Activated naive CD8-positive, alpha-beta T cell (primary cell): Measurements from ENCODE around the gene SPATS2.
"Not testable (repeated sequence)": the region's sequence is repeated elsewhere in the genome, so short reads cannot be mapped to it uniquely, and the experiment has no call there.

Source experiments
- H3K27ac Mint-ChIP-seq: one replicate; pipeline ENCODE4 v1.8.0; 2021; ENCODE audit warnings: mixed read lengths
- H3K27me3 Mint-ChIP-seq: one replicate; pipeline ENCODE4 v1.8.0; 2021; ENCODE audit warnings: mixed read lengths
- H3K36me3 Mint-ChIP-seq: one replicate; pipeline ENCODE4 v1.8.0; 2021; ENCODE audit warnings: mixed read lengths
- H3K4me1 Mint-ChIP-seq: one replicate; pipeline ENCODE4 v1.8.0; 2021; ENCODE audit warnings: low read depth, mixed read lengths
- H3K4me3 Mint-ChIP-seq: one replicate; pipeline ENCODE4 v1.8.0; 2021; ENCODE audit warnings: mild to moderate bottlenecking, mixed read lengths
- H3K9me3 Mint-ChIP-seq: one replicate; pipeline ENCODE4 v1.8.0; 2021; ENCODE audit warnings: low read depth, mixed read lengths

The SPATS2 gene

DNA sequence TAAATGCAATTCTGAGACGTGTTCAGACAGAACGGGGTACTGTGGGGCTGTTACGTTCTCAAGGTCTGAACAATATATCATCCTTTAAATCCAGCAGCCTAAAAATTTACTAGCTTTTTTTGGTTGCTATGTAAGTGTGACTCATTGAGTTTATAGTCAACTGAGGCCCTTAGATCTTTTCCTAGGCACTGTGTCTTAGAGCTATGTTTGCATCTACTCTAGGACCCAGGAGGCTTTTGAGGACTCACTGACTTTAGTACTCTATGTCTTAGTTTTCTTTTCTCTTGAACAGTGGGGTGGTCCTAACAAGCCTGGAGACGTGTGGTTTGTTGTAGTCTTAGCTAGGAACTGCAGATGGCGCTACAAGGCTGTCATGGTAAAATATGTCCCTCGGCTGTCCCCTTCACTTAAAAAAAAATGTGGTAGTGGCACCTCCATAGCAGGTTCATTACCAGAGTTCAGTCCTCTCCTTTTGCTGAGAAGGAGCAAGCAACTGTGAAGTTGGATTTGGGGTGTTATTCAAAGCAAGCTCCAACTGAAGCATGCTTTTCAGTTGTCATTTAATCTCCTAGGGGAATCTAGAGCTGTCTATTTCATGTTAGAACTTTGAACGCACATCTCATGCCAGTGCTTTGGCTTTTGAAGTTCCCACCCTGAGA lies 8.7 kb upstream of the SPATS2 start:
- no peaks in the 10 kb centered on the region for H3K36me3 Mint-ChIP-seq
- H3K4me3 Mint-ChIP-seq, result no peak overlapping the region
- H3K27ac Mint-ChIP-seq, result peak overlapping the region; percentile 10
- H3K9me3 Mint-ChIP-seq, result no peaks in the 10 kb centered on the region
- H3K4me1 Mint-ChIP-seq, result peaks cover 6% of the 10 kb centered on the region
- peaks cover 17% of the 10 kb centered on the region for H3K27me3 Mint-ChIP-seq

GRCh38 chr12:49359671-49360070 lies 7.6 kb upstream of the SPATS2 start:
- Mint-ChIP-seq H3K27me3 (peaks cover 13% of the 10 kb centered on the region), H3K4me1 (peaks cover 6% of the 10 kb centered on the region), H3K9me3 (no peaks in the 10 kb centered on the region), H3K27ac (no peak overlapping the region), H3K36me3 (no peaks in the 10 kb centered on the region), H3K4me3 (no peak overlapping the region)

- Mint-ChIP-seq H3K4me1 (peaks cover 13% of the 10 kb centered on the region), H3K27me3 (peaks cover 7% of the 10 kb centered on the region), H3K9me3 (no peaks in the 10 kb centered on the region), H3K4me3 (no peak overlapping the region), H3K27ac (no peak overlapping the region), H3K36me3 (no peaks in the 10 kb centered on the region)
Measured at GRCh38 chr12:49362077-49362476, 5.2 kb upstream of the SPATS2 start.

GRCh38 chr12:49364989-49365388 lies 2.3 kb upstream of the SPATS2 start:
- Mint-ChIP-seq H3K4me1 (peaks cover 25% of the 10 kb centered on the region), H3K27me3 (peaks cover 3% of the 10 kb centered on the region), H3K27ac (no peak overlapping the region), H3K9me3 (no peaks in the 10 kb centered on the region), H3K36me3 (no peaks in the 10 kb centered on the region), H3K4me3 (no peak overlapping the region)

- Mint-ChIP-seq H3K27ac (peak overlapping the region; percentile 12), H3K9me3 (no peaks in the 10 kb centered on the region), H3K4me1 (peaks cover 27% of the 10 kb centered on the region), H3K36me3 (no peaks in the 10 kb centered on the region), H3K4me3 (peak overlapping the region; percentile 68), H3K27me3 (peaks cover 3% of the 10 kb centered on the region)
Measured at GRCh38 chr12:49365542-49365941, 1.7 kb upstream of the SPATS2 start.

- no peaks in the 10 kb centered on the region for H3K9me3 Mint-ChIP-seq
- H3K36me3 Mint-ChIP-seq, result no peaks in the 10 kb centered on the region
Measured at GRCh38 chr12:49366096-49366651, 1.1 kb upstream of the SPATS2 start.

GRCh38 chr12:49366652-49367380 lies 446 bp upstream of the SPATS2 start:
- H3K27me3 Mint-ChIP-seq, result no peaks in the 10 kb centered on the region
- no peaks in the 10 kb centered on the region for H3K36me3 Mint-ChIP-seq
- H3K4me1 Mint-ChIP-seq, result peaks cover 27% of the 10 kb centered on the region
- H3K27ac Mint-ChIP-seq, result peak overlapping the region; percentile 97
- no peaks in the 10 kb centered on the region for H3K9me3 Mint-ChIP-seq
- peak overlapping the region; percentile 87 for H3K4me3 Mint-ChIP-seq

More at GRCh38 chr12:49366096-49366651, 1.1 kb upstream of the SPATS2 start:
- H3K4me1 Mint-ChIP-seq, result peaks cover 27% of the 10 kb centered on the region
- H3K27me3 Mint-ChIP-seq, result no peaks in the 10 kb centered on the region
- peak overlapping the region; percentile 87 for H3K4me3 Mint-ChIP-seq
- peak overlapping the region; percentile 97 for H3K27ac Mint-ChIP-seq

- peaks cover 2% of the 10 kb centered on the region for H3K36me3 Mint-ChIP-seq
- H3K4me1 Mint-ChIP-seq, result peaks cover 27% of the 10 kb centered on the region
- peak overlapping the region; percentile 87 for H3K4me3 Mint-ChIP-seq
- no peaks in the 10 kb centered on the region for H3K9me3 Mint-ChIP-seq
- peak overlapping the region; percentile 24 for H3K27ac Mint-ChIP-seq
- H3K27me3 Mint-ChIP-seq, result no peaks in the 10 kb centered on the region
Measured at GRCh38 chr12:49368240-49368600, 958 bp downstream of the SPATS2 start.

- H3K4me3 Mint-ChIP-seq, result peak overlapping the region; percentile 21
- H3K9me3 Mint-ChIP-seq, result no peaks in the 10 kb centered on the region
- no peaks in the 10 kb centered on the region for H3K27me3 Mint-ChIP-seq
- peak overlapping the region; percentile 19 for H3K27ac Mint-ChIP-seq
- peaks cover 27% of the 10 kb centered on the region for H3K4me1 Mint-ChIP-seq
- H3K36me3 Mint-ChIP-seq, result peaks cover 2% of the 10 kb centered on the region
Measured at GRCh38 chr12:49369411-49370145, 2.3 kb downstream of the SPATS2 start.

- H3K4me3 Mint-ChIP-seq, result no peak overlapping the region
- H3K36me3 Mint-ChIP-seq, result peaks cover 2% of the 10 kb centered on the region
- H3K27ac Mint-ChIP-seq, result no peak overlapping the region
- peaks cover 26% of the 10 kb centered on the region for H3K4me1 Mint-ChIP-seq
- no peaks in the 10 kb centered on the region for H3K9me3 Mint-ChIP-seq
- H3K27me3 Mint-ChIP-seq, result no peaks in the 10 kb centered on the region
Measured at GRCh38 chr12:49370539-49370938, 3.3 kb downstream of the SPATS2 start.

DNA sequence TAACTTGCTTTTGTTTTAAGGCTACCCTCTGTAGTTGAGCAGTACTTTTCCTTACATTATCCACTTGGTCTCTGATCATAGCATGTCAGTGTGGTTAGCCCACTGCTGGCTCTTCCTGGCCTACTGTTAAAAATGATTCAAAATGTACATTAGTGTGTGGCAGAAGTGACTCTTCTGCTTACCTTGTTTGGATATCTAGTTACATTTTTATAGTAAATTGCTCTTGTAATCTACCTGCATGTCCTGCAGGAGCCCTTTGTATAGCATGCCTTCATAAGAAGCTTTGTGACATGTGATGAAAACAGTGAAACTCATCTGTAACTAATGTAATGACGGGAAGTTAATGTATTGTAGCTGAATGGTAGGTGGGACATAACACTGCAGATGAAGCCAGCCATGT lies 8.1 kb downstream of the SPATS2 start:
- Mint-ChIP-seq H3K4me1 (no peaks in the 10 kb centered on the region), H3K9me3 (no peaks in the 10 kb centered on the region), H3K27me3 (no peaks in the 10 kb centered on the region), H3K4me3 (no peak overlapping the region), H3K36me3 (peaks cover 2% of the 10 kb centered on the region), H3K27ac (peak overlapping the region; percentile 2)

DNA sequence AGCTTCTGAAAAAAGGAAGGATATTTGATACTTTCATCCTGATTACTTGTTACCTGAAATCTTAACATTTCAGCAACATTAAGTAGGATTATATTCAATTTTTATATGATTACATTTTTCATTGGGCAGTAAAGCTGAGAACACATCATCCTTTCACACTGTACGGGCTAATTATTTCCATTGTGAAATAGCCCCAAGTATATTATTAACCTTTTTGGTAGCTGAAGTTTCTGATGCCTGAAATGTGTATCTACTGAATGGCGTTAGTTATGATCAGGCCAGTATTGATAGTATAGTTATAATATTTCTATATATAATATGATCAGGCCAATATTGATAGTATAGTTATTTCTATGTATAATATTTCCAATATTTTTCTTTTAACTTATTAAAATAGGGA lies 10.1 kb downstream of the SPATS2 start:
- Mint-ChIP-seq H3K36me3 (peaks cover 2% of the 10 kb centered on the region), H3K4me1 (peaks cover 2% of the 10 kb centered on the region), H3K27ac (no peak overlapping the region), H3K9me3 (no peaks in the 10 kb centered on the region), H3K27me3 (no peaks in the 10 kb centered on the region), H3K4me3 (no peak overlapping the region)

GRCh38 chr12:49380184-49380583 lies 12.9 kb downstream of the SPATS2 start:
- not testable (repeated sequence) for H3K27ac Mint-ChIP-seq, H3K4me1 Mint-ChIP-seq, H3K9me3 Mint-ChIP-seq, H3K36me3 Mint-ChIP-seq, H3K4me3 Mint-ChIP-seq, H3K27me3 Mint-ChIP-seq

DNA sequence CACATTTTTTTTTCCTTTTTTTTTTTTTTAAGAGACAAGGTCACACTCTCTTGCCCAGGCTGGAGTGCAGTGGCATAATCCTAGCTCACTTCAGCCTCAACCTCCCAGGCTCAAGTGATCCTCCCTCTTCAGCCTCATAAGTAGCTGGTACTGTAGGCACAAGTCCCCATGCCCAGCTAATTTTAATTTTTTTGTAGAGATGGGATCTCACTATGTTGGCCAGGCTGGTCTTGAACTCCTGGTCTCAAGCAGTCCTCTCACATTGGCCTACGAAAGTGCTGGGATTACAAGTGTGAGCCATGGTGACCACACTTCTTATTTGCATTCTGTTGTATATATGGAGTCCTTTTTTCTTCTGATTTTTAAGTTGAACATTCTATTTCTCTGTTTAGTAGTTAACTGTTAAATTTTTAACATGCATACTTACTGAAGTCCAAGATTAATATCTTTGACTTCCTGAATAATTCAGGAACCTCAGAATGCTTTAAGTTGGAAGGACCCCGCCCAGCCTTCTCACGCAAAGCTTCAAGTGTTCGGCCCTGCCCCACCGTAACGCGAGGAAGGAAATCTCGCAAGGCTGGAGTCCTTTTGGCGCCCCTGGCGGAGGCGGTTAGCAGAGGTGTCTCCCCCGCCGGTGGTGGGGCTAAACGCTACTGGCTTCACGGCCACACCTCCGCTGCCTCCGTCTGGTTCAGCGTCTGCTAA lies 21.6 kb downstream of the SPATS2 start:
- no peaks in the 10 kb centered on the region for H3K9me3 Mint-ChIP-seq
- H3K4me1 Mint-ChIP-seq, result no peaks in the 10 kb centered on the region
- peaks cover 4% of the 10 kb centered on the region for H3K36me3 Mint-ChIP-seq
- peak overlapping the region; percentile 36 for H3K4me3 Mint-ChIP-seq
- H3K27me3 Mint-ChIP-seq, result no peaks in the 10 kb centered on the region
- H3K27ac Mint-ChIP-seq, result no peak overlapping the region

DNA sequence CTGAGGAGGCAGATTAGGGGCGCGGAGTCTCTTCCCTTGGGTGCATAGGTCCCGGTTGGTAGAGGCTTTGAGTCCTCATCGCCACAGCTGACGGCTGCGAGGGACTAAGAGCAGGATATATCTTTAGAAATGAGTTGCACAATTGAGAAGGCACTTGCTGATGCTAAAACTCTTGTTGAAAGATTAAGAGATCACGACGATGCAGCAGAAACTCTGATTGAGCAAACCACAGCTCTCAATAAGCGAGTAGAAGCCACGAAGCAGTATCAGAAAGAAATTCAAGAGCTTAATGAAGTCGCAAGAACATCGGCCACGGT lies 22.1 kb downstream of the SPATS2 start:
- peaks cover 4% of the 10 kb centered on the region for H3K36me3 Mint-ChIP-seq
- H3K4me3 Mint-ChIP-seq, result peak overlapping the region; percentile 36
- no peaks in the 10 kb centered on the region for H3K4me1 Mint-ChIP-seq
- no peaks in the 10 kb centered on the region for H3K9me3 Mint-ChIP-seq
- H3K27ac Mint-ChIP-seq, result no peak overlapping the region
- H3K27me3 Mint-ChIP-seq, result no peaks in the 10 kb centered on the region
